Stimulated activated memory B cell treated with anti-CD40 and anti-IgM and Interleukin-4, amounts not matched to agents 10 μg/mL and 1 μg/mL and 100 μg/mL, for 72 hours (primary cell): Measurements from ENCODE around the gene ARL3.
"Not testable (repeated sequence)": the region's sequence is repeated elsewhere in the genome, so short reads cannot be mapped to it uniquely, and the experiment has no call there.

Experiments
- ATAC-seq: fragments of 150-1000 bp; cut with Tn5 transposase; 2 replicates; pipeline ENCODE4 v1.10.0; 2021
- H3K27ac Mint-ChIP-seq: one replicate; pipeline ENCODE4 v1.8.0; 2022; ENCODE audit warnings: mild to moderate bottlenecking, mixed read lengths
- H3K27me3 Mint-ChIP-seq: one replicate; pipeline ENCODE4 v1.8.0; 2022; ENCODE audit warnings: mixed read lengths
- H3K36me3 Mint-ChIP-seq: one replicate; pipeline ENCODE4 v1.8.0; 2022; ENCODE audit warnings: mixed read lengths
- H3K4me1 Mint-ChIP-seq: one replicate; pipeline ENCODE4 v1.8.0; 2022; ENCODE audit warnings: mixed read lengths
- H3K4me3 Mint-ChIP-seq: one replicate; pipeline ENCODE4 v1.8.0; 2022; ENCODE audit warnings: mild to moderate bottlenecking, moderate library complexity, mixed read lengths
- H3K9me3 Mint-ChIP-seq: one replicate; pipeline ENCODE4 v1.8.0; 2022; ENCODE audit warnings: mixed read lengths

The ARL3 gene

DNA sequence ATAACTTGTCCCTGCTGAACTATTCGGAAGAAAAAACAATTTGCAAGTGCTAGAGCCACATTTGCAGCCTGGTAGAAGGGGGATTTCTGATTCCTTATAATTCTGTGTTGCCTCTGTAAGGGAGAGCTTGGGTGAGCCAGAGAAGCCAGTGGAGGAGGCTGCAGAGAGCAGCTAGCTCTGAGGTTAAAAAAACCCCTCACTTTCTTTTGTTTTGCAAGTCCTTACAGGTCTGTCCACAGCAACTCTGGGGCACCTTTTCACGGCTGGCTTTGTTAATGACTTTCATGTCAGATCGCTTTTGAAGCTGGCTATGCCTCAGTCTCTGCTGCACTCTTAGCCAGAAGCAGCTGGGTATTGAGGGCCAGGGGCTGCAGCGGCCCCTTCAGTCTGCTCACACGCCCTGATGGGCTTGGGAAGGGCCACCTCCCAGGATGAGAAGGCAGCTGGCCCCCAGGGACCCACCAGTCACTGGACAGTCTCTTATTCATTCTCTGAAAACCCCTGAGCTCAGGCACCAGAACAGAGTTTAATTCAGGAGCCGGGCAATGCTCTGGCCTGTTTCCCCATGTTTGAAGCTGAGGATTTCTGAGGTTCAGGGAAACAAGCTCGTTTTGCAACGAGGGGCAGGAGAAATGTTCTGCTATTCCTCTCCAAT lies 39.1 kb downstream of the ARL3 start:
- H3K4me1 Mint-ChIP-seq: peaks cover 36% of the 10 kb centered on the region
- H3K27ac Mint-ChIP-seq: peak overlapping the region; percentile 85
- H3K36me3 Mint-ChIP-seq: no peaks in the 10 kb centered on the region
- H3K27me3 Mint-ChIP-seq: no peaks in the 10 kb centered on the region
- no peak overlapping the region for H3K4me3 Mint-ChIP-seq
- ATAC-seq: no peak
- H3K9me3 Mint-ChIP-seq: no peaks in the 10 kb centered on the region

DNA sequence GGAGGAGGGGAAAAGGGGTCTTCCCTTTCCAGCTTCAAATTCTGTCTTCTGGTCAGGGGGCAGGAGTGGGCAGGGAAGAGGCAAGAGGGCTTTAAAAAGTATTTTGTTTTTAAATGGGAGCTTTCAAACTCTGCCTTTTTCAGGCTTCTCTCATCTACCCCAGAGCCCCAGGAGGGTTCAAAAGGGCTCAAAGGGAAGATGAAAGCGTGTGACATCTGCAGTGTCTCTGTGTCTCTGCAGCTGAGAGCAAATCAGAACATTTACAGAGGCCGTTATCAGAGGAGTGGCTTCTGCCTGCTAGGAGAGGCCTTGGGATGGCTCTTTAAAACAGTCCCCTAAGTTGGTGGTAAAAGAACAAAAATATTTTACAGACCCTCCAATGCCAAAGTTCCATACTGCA lies 39.6 kb downstream of the ARL3 start:
- no peaks in the 10 kb centered on the region for H3K27me3 Mint-ChIP-seq
- H3K27ac Mint-ChIP-seq: peak overlapping the region; percentile 85
- no peaks in the 10 kb centered on the region for H3K36me3 Mint-ChIP-seq
- H3K9me3 Mint-ChIP-seq: no peaks in the 10 kb centered on the region
- no peak for ATAC-seq
- H3K4me3 Mint-ChIP-seq: no peak overlapping the region
- H3K4me1 Mint-ChIP-seq: peaks cover 36% of the 10 kb centered on the region

DNA sequence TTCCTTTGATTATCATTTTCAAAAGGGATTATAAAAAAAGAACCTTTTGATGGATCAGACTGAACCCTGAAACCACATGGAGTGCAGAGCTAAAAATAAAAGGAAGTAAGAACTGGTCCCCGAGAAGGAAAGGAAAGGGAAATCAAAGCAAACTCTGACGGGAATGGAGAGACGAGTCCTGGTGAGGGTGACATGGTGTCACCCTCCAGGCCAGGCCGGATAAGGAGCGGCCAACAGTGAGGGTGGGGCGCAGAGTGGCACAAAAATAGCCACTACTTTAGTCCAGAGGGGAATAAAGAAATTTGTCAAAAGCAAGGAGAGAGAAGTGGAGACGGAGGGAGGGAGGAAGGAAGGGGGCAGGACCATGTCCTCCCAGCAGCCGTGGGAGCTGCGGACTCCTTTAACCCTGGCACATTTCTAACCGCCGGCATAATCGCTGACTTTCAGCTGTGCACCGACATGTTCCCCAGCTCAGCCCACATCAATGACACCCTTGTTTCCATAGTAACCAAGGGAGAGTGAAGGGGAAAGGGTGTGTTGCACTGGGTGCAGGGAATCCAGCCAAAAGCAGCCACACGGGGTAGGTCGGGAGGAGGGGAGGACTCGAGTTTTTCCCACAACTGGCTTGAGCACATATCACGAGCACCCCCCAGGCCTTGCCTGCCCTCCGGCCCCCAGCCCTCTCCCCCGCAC lies 40.2 kb downstream of the ARL3 start:
- Mint-ChIP-seq H3K36me3 (no peaks in the 10 kb centered on the region), H3K27me3 (no peaks in the 10 kb centered on the region), H3K9me3 (no peaks in the 10 kb centered on the region), H3K4me1 (peaks cover 36% of the 10 kb centered on the region), H3K4me3 (peak overlapping the region; percentile 30), H3K27ac (peak overlapping the region; percentile 62)
- ATAC-seq: no peak

DNA sequence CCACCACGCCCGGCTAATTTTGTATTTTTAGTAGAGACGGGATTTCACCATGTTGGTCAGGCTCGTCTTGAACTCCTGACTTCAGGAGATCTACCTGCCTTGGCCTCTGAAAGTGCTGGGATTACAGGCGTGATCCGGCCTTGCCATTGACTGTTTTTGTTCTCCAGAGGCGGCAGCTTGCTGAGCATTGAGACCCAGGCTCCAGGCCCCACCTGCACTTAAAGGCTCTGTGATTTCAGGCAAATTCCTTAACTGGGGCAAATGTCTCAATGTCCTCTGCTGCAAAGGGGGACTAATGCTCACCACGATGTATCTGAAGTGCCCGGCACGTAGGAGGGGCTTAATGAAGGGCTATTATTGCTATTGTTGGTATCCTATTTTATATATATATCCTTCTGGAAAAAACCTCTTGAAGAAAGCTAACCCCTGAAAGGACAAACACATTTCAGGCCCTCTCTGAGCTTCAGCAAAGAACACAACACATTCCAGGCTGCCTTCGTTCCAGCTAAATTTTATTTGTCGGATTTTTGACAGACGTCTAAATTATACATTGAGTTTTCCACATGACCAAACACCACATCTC lies 40.9 kb downstream of the ARL3 start:
- H3K4me1 Mint-ChIP-seq: peaks cover 31% of the 10 kb centered on the region
- H3K27me3 Mint-ChIP-seq: no peaks in the 10 kb centered on the region
- H3K36me3 Mint-ChIP-seq: no peaks in the 10 kb centered on the region
- no peaks in the 10 kb centered on the region for H3K9me3 Mint-ChIP-seq
- peak overlapping the region; percentile 62 for H3K27ac Mint-ChIP-seq
- peak overlapping the region; percentile 30 for H3K4me3 Mint-ChIP-seq
- no peak for ATAC-seq

DNA sequence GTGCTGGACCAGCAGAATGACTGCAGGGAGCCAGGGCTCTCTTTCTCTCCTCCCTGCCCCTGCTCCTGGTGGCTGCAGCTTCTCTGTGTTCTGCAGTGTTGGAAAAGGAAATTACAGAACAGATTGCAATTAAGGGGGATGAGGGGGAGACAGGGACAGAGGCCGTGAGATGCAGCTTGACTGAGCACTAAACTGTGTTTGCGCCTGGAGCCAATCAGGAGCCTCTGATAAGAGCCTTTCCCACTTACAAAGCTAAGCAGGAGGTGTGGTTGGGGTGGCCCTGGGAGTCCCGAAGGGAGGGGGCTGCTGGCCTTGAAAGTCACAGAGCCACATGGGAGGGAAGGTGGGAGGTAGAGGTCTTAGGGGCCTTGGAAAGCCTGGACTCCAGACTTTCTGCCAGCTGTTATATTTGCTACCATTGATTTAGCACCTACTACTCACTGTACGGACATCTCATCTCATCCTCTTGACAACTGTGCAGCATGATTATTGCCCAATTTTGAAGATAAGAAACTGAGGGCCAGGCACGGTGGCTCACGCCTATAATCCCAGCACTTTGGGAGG lies 43.2 kb downstream of the ARL3 start:
- Mint-ChIP-seq H3K9me3 (no peaks in the 10 kb centered on the region), H3K27ac (no peak overlapping the region), H3K27me3 (no peaks in the 10 kb centered on the region), H3K4me1 (peaks cover 31% of the 10 kb centered on the region), H3K36me3 (no peaks in the 10 kb centered on the region), H3K4me3 (no peak overlapping the region)
- no peak for ATAC-seq

DNA sequence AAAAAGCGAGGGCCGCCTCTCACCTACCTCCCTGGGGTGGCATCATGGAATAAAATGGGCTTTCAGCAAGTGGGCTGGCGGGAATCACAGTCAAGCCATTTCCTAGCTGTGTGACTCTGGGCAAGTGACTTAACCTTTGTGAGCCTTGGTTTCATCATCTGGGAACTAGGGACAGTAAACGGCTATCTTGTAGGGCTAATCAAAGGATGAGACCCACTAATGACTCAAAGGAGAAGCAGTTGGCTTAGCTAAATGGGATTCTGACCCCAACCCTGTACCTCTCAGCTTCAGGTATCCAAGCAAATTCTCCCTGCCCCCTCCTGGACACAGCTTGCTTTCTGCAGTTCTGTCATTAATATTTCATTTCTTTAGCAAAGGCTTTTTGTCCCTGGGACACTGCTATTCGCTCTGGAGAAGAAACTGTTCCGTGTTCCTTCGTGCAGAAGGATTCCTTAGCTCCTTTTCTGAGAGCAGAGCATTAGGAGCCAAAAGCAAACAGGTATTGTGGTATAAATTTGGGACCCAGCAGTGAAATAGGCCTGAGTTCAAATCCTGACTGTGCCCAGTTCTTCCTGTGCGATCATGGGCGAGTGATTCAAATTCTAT lies 44.0 kb downstream of the ARL3 start:
- peaks cover 23% of the 10 kb centered on the region for H3K4me1 Mint-ChIP-seq
- H3K36me3 Mint-ChIP-seq: no peaks in the 10 kb centered on the region
- ATAC-seq: no peak
- no peak overlapping the region for H3K27ac Mint-ChIP-seq
- no peak overlapping the region for H3K4me3 Mint-ChIP-seq
- no peaks in the 10 kb centered on the region for H3K9me3 Mint-ChIP-seq
- H3K27me3 Mint-ChIP-seq: no peaks in the 10 kb centered on the region

DNA sequence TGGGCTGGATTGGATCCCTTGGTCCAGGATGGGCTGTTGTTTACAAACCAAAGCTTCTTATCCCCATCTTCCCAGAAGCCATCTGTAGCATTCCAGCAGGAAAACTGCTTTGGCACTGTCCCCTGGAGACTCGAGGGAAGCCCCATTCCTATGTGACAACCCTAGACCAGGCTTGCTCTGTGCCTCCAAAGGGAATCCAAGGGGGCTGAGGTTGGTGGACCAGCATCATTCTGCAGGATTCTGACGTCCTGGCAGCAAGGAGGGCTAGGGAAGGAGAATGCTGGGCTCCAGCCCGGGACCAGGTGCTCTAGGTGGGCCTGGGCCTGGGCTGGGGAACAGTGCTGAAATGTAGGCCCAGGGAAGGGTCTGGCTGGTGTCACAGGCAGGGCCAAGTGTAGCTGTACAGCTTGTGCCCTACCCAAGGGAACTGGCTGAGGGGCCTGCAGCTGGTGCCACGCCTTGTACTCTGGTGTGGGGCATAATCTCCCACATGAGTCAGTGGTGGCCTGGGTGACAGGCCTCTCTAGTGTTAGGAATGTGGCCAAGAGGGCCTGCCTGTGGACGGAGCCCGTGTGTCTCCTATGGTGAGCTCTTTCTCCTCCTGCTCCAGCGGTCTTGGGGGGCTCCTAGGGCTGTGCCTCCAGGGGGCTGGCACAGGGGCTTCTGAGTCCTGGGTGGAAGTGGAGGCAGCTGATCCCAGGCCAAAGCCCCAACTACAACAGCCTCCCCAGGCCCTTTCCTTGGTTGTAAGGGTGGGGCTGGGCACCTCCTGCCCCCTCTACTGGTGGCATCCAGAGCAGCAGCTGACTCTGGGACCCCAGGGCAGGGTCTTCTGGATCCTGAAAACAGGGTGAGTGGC lies 44.8 kb downstream of the ARL3 start:
- H3K27ac Mint-ChIP-seq: no peak overlapping the region
- no peak overlapping the region for H3K4me3 Mint-ChIP-seq
- H3K4me1 Mint-ChIP-seq: peaks cover 20% of the 10 kb centered on the region
- peak; percentile 34 for ATAC-seq
- no peaks in the 10 kb centered on the region for H3K27me3 Mint-ChIP-seq
- no peaks in the 10 kb centered on the region for H3K9me3 Mint-ChIP-seq
- H3K36me3 Mint-ChIP-seq: no peaks in the 10 kb centered on the region

DNA sequence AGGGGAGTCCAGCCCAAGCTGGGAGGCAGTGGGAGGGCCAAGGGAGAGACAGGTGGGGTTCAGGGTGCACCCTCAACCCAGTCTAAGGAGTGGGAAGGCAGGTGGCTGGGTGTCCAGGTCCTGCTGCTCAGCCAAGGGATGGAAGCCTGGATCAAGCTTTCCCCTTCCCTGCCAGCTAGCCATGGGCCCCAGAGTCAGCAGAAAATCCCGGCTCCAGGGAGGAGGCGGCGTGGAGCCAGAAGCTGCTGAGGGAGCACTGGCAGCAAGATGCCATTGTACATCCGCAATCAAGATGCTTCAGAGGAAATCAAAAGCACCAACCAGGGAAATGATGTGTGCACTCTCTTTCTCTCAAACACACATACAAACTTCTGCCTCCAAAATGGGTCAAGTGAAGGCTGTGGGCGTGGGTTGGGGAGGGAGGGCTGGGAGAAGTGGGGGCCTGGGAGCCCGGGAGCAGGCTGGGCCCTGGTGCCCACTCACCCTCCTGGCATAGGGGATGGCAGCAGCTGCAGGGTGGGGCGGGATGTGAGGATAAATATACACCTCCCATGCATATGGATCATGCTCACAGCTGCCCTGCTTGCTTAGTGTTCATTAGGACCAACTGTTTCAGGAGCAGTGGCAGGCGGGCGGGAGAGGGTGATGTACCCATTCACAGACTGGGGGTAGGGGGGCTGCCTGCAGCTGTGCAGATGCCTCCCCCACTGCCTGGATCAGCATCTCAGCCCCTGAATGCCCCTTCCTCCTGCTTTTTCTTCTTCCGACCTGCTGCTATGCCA lies 45.7 kb downstream of the ARL3 start:
- peak overlapping the region; percentile 11 for H3K27ac Mint-ChIP-seq
- H3K9me3 Mint-ChIP-seq: no peaks in the 10 kb centered on the region
- ATAC-seq: peak; percentile 21
- H3K4me3 Mint-ChIP-seq: no peak overlapping the region
- no peaks in the 10 kb centered on the region for H3K36me3 Mint-ChIP-seq
- H3K4me1 Mint-ChIP-seq: peaks cover 13% of the 10 kb centered on the region
- no peaks in the 10 kb centered on the region for H3K27me3 Mint-ChIP-seq

DNA sequence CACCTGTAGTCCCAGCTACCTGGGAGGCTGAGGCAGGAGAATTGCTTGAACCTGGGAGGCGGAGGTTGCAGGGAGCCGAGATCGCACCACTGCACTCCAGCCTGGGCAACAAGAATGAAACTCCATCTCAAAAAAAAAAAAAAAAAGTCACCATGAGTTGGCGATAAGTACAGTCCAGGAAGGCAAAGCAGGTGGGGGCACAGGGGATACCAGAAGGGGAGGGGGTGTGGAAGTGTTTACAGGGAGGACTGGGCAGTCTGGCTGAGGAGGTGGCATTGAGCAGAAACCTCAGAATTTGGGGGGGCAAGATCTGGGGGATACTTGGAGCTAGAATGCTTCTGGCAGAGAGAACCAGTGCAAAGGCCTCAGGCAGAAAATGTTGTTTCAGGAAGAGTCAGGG lies 46.8 kb downstream of the ARL3 start:
- not testable (repeated sequence) for H3K27me3 Mint-ChIP-seq, ATAC-seq, H3K9me3 Mint-ChIP-seq, H3K4me3 Mint-ChIP-seq, H3K36me3 Mint-ChIP-seq
- Mint-ChIP-seq H3K4me1 (peaks cover 11% of the 10 kb centered on the region), H3K27ac (peak overlapping the region; percentile 11)

DNA sequence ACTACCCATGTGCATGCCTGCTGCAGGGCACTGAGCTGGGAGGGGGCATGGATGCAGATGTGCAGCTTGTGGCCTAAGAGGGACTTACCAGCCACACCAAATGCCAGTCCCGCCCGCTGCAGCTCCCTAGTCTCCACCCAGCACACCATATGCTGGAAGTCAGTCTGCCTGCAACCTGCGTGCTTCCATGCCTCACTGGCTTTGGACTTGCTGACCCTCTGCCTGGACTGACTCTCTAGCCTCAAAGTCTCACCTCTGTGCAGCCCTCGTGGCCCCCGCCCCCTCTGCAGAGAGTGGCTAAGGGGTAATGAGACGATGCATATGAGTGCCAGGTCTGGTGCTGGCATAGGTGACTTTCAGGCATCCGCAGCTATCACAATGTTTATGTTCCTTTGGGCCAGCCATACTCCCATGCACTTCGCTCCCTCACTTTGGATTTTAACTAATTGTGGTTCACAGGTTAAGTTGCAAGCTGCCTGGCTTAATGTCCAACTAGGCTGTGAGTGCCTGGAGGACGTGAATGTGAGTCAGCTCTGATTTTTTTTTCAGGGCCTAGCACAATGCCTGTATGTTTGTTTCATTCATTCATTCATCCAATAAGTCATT lies 48.2 kb downstream of the ARL3 start:
- no peak overlapping the region for H3K27ac Mint-ChIP-seq
- no peak overlapping the region for H3K4me3 Mint-ChIP-seq
- H3K9me3 Mint-ChIP-seq: no peaks in the 10 kb centered on the region
- H3K36me3 Mint-ChIP-seq: no peaks in the 10 kb centered on the region
- no peak for ATAC-seq
- H3K4me1 Mint-ChIP-seq: peaks cover 21% of the 10 kb centered on the region
- no peaks in the 10 kb centered on the region for H3K27me3 Mint-ChIP-seq

DNA sequence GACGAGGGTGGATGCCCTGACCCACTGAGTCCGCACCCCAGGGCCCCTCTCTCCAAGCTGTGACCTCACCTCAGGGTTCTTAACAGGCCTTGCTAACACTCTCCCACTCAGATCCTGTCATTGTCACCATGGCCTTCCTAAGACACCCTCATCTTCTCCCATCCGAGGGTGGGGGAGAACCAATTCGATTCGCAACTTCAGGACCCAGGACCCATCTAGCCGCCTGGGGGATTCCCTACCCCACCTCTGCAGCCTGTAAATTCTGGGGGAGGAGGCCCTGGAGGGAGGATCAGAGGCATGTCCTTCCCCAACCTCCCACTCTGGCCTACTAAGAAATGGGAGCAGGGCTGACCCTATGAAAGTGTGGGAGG lies 52.6 kb downstream of the ARL3 start:
- no peak for ATAC-seq

DNA sequence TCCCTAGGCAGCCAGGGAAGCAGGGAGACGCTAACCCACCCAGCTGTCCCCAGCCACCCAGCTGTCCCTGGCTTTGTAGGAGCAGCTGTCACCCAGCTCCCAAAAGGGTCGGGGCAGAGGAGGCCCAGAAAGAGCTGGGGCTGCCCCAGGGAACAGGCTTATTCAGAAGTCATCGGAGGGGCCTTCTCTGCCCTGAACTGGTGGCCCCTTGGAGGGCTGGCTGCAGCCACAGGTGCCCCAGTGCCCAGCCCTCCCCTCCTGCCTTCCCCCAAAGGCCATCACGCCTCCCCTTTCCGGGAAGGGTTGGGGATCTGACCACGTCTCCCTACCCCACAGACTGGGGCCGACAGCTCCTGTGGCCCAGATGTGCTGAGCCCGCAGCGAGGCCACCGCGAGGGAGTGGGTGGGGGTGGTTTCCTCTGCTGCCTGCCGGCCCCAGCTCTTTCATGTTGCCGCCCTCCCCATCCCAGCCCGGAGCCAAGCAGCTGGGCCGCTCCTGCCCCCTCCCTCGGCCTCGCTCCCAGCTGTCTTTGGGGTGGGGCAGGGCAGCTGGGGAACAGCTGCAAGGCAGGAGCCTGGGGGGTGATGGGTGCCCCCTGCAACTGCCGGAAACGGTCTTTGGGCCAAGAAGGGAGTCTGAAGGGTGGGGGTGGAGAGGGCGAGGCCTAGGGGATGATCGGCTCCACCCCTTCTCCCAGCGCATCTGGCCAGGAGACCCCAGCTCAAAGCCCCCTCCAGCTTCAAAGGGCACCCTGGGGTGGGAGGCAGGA lies 53.1 kb downstream of the ARL3 start:
- H3K27ac Mint-ChIP-seq: peak overlapping the region; percentile 65
- H3K36me3 Mint-ChIP-seq: peaks cover 26% of the 10 kb centered on the region
- no peaks in the 10 kb centered on the region for H3K9me3 Mint-ChIP-seq
- ATAC-seq: peak; percentile 89
- no peaks in the 10 kb centered on the region for H3K27me3 Mint-ChIP-seq
- peak overlapping the region; percentile 52 for H3K4me3 Mint-ChIP-seq
- H3K4me1 Mint-ChIP-seq: peaks cover 23% of the 10 kb centered on the region

More for the DNA sequence above, 52.6 kb downstream of the ARL3 start:
- peak overlapping the region; percentile 65 for H3K27ac Mint-ChIP-seq
- peaks cover 20% of the 10 kb centered on the region for H3K36me3 Mint-ChIP-seq
- H3K4me3 Mint-ChIP-seq: peak overlapping the region; percentile 52
- no peaks in the 10 kb centered on the region for H3K27me3 Mint-ChIP-seq
- no peaks in the 10 kb centered on the region for H3K9me3 Mint-ChIP-seq
- peaks cover 23% of the 10 kb centered on the region for H3K4me1 Mint-ChIP-seq

DNA sequence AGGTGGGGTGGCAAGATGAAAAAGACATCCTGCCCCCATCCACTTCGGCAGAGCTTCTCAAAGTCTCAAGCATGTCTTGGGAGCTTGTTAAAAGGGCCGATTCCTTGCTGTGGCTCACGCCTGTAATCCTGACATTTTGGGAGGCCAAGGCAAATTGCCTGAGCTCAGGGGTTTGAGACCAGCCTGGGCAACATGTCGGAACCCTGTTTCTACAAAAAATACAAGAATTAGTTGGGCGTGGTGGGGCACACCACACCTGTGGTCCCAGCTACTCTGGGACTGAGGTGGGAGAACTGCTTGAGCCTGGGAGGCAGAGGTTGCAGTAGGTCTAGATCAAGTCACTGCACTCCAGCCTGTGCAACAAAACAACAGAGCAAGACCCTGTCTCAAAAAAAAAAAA lies 55.4 kb downstream of the ARL3 start:
- no peak overlapping the region for H3K4me3 Mint-ChIP-seq
- peaks cover 45% of the 10 kb centered on the region for H3K36me3 Mint-ChIP-seq
- H3K27ac Mint-ChIP-seq: peak overlapping the region; percentile 31
- H3K27me3 Mint-ChIP-seq: no peaks in the 10 kb centered on the region
- H3K9me3 Mint-ChIP-seq: no peaks in the 10 kb centered on the region
- no peak for ATAC-seq
- H3K4me1 Mint-ChIP-seq: peaks cover 35% of the 10 kb centered on the region
